ENCODE measurements around the gene MAP1LC3C. TPM values are rescaled to one million over a fixed set of nuclear protein-coding genes. Genes with fewer than 3 reads are reported as not detected.

MAP1LC3C gene
- total RNA-seq, 1 experiment from 2014 or later, result 1.2 TPM

DNA sequence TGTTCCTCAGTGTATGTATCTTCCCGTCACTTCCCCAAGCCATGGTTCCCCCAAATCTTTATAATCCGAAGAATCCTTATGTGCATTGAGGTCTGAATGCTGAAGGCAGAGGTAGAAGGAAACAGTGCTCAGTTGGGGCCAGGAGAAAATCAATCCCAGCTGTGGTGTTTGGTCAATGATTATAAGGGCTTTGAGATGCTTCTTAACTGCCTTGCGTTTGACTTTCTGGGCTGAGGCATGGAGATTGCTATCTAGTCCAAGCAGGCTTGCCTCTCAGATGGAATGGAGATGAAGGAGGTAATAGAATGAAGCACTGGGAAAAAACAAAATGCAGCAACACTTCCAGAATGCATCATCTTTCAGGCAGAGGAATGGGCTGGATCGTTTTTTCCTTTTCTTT lies 3.6 kb upstream of the MAP1LC3C start:
- ChIA-PET POLR2A (ENCODE audit: unreplicated experiment) (no interaction called here), CTCF (interaction anchor here (0.7 kb wide), 1 partner anchor 393 kb away, joined by 3 read pairs; no protein-coding TSS in a partner anchor)
- no peak overlapping the region for H2AFZ ChIP-seq
- intact Hi-C loops (cut with micrococcal nuclease; ENCODE audit: unreplicated experiment), result no loop called here
- no peak overlapping the region for H3K4me2 ChIP-seq
- no peaks in the 10 kb centered on the region for H3K36me3 ChIP-seq (ENCODE audit: low read depth)
- BruUV-seq (replicated peaks), result no TSS peak
- TF ChIP-seq, protein P1, sequence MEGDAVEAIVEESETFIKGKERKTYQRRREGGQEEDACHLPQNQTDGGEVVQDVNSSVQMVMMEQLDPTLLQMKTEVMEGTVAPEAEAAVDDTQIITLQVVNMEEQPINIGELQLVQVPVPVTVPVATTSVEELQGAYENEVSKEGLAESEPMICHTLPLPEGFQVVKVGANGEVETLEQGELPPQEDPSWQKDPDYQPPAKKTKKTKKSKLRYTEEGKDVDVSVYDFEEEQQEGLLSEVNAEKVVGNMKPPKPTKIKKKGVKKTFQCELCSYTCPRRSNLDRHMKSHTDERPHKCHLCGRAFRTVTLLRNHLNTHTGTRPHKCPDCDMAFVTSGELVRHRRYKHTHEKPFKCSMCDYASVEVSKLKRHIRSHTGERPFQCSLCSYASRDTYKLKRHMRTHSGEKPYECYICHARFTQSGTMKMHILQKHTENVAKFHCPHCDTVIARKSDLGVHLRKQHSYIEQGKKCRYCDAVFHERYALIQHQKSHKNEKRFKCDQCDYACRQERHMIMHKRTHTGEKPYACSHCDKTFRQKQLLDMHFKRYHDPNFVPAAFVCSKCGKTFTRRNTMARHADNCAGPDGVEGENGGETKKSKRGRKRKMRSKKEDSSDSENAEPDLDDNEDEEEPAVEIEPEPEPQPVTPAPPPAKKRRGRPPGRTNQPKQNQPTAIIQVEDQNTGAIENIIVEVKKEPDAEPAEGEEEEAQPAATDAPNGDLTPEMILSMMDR (conservative IDR thresholded peaks at IDR 0.05), result no peak
- no peaks in the 10 kb centered on the region for H3F3A ChIP-seq (ENCODE audit: insufficient read depth, low read depth)
- no peaks in the 10 kb centered on the region for H3K79me2 ChIP-seq (ENCODE audit: low read depth)
- H4K20me1 ChIP-seq (ENCODE audit: insufficient read depth), result no peaks in the 10 kb centered on the region
- H3K9me2 ChIP-seq (ENCODE audit: insufficient read depth), result no peaks in the 10 kb centered on the region
- peaks cover 8% of the 10 kb centered on the region; the same call in 1 of the 2 replicates for H3K4me1 ChIP-seq (replicated peaks; ENCODE audit: insufficient read depth)
- no peak overlapping the region for H3K4me3 ChIP-seq
- H3K9me3 ChIP-seq (ENCODE audit: insufficient read depth, low read depth), result no peaks in the 10 kb centered on the region
- H3K27ac ChIP-seq, result no peak overlapping the region
- H3K27me3 ChIP-seq (ENCODE audit: insufficient read depth, low read depth), result no peaks in the 10 kb centered on the region
- DNase-seq, result no peak

DNA sequence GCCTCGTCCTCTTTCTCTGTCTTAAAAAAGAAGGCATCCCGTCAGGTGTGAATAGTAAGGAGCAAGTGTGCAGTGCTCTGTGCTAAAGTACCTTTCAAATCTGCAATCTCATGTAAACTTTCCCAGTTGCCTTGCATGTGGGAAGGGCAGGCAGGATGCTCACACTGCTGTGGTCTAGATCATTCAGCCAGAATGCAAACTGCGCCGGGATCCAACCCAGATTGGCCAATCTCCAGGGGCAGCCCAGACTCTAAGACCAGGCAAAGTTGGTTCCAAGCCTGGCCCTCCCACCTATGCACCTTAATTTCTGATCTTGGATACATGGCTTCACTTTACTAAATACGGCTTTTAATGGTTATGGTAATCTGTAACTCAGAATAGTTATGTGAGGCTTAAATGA lies 3.2 kb upstream of the MAP1LC3C start:
- Histone ChIP-seq H3K36me3 (ENCODE audit: low read depth) (no peaks in the 10 kb centered on the region), H3K4me3 (no peak overlapping the region), H3K79me2 (ENCODE audit: low read depth) (no peaks in the 10 kb centered on the region), H3F3A (ENCODE audit: insufficient read depth, low read depth) (no peaks in the 10 kb centered on the region), H2AFZ (no peak overlapping the region), H3K4me2 (no peak overlapping the region), H3K9me2 (ENCODE audit: insufficient read depth) (no peaks in the 10 kb centered on the region), H3K27me3 (ENCODE audit: insufficient read depth, low read depth) (no peaks in the 10 kb centered on the region), H4K20me1 (ENCODE audit: insufficient read depth) (no peaks in the 10 kb centered on the region), H3K27ac (no peak overlapping the region), H3K4me1 (replicated peaks; ENCODE audit: insufficient read depth) (peaks cover 8% of the 10 kb centered on the region; the same call in 1 of the 2 replicates), H3K9me3 (ENCODE audit: insufficient read depth, low read depth) (no peaks in the 10 kb centered on the region)
- intact Hi-C loops (cut with micrococcal nuclease; ENCODE audit: unreplicated experiment), result no loop called here
- ChIA-PET POLR2A (ENCODE audit: unreplicated experiment) (no interaction called here), CTCF (no interaction called here)
- BruUV-seq (replicated peaks), result no TSS peak
- no peak for TF ChIP-seq EZH2 (IDR thresholded peaks at IDR 0.05; ENCODE audit: low read depth)
- TF ChIP-seq, protein P1 (conservative IDR thresholded peaks at IDR 0.05), result no peak
- no peak for DNase-seq

DNA sequence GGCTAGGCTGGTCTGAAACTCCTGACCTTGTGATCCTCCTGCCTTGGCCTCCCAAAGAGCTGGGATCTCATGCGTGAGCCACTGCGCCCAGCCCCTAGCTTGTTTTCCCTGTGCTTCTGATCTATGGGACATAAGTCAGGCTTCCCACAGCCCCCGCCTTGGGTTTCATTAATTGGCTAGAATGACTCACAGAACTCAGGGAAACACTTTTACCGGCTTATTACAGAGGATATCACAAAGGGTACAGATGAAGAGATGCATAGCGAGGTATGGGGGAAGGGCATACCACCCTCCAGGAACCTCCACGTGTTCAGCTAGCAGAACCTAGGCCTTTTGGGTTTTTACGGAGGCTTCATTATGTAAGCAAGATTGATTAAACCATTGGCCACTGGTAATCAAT lies 1.5 kb upstream of the MAP1LC3C start:
- DNase-seq, result no peak
- H3K9me2 ChIP-seq (ENCODE audit: insufficient read depth), result no peaks in the 10 kb centered on the region
- no peak for TF ChIP-seq EZH2 (IDR thresholded peaks at IDR 0.05; ENCODE audit: low read depth)
- TF ChIP-seq, protein P1 (conservative IDR thresholded peaks at IDR 0.05), result no peak
- no peaks in the 10 kb centered on the region for H3K4me1 ChIP-seq (replicated peaks; ENCODE audit: insufficient read depth)
- no peak overlapping the region for H2AFZ ChIP-seq
- H3K27ac ChIP-seq, result no peak overlapping the region
- no peaks in the 10 kb centered on the region for H3K79me2 ChIP-seq (ENCODE audit: low read depth)
- H3K4me3 ChIP-seq, result no peak overlapping the region
- H3K27me3 ChIP-seq (ENCODE audit: insufficient read depth, low read depth), result no peaks in the 10 kb centered on the region
- no TSS peak for BruUV-seq (replicated peaks)
- no peaks in the 10 kb centered on the region for H4K20me1 ChIP-seq (ENCODE audit: insufficient read depth)
- H3F3A ChIP-seq (ENCODE audit: insufficient read depth, low read depth), result no peaks in the 10 kb centered on the region
- intact Hi-C loops (cut with micrococcal nuclease; ENCODE audit: unreplicated experiment), result no loop called here
- no peaks in the 10 kb centered on the region for H3K9me3 ChIP-seq (ENCODE audit: insufficient read depth, low read depth)
- no peak overlapping the region for H3K4me2 ChIP-seq
- CTCF ChIA-PET, result no interaction called here
- POLR2A ChIA-PET (ENCODE audit: unreplicated experiment), result no interaction called here
- H3K36me3 ChIP-seq (ENCODE audit: low read depth), result no peaks in the 10 kb centered on the region
